ENCODE measurements around the gene CNGA2.

GRCh38 chrX:151752847-151753246 is 18.3 kb downstream of the CNGA2 start:
- TF ChIP-seq CTCF (IDR thresholded peaks at IDR 0.05) (no peak), POLR2A (IDR thresholded peaks at IDR 0.05) (no peak)

Measured in uterus (tissue), 2 donors.